Ammon's horn (tissue), 1 donor: ENCODE results near the gene PAPSS2.

Experiments
- DNase-seq: peaks from one replicate; pipeline ENCODE4 v3.0.0-alpha.2; 2016; ENCODE audit warnings: low spot score

PAPSS2 gene

GRCh38 chr10:87750817-87751216 lies 91.1 kb downstream of the PAPSS2 start:
- no peak for DNase-seq

- DNase-seq, result no peak
Measured at GRCh38 chr10:87751274-87751673, 91.6 kb downstream of the PAPSS2 start.

- DNase-seq, result no peak
Measured at GRCh38 chr10:87752566-87752965, 92.9 kb downstream of the PAPSS2 start.

GRCh38 chr10:87753995-87754866 lies 94.6 kb downstream of the PAPSS2 start:
- DNase-seq, result no peak

- DNase-seq, result no peak
Measured at GRCh38 chr10:87757685-87758084, 98.0 kb downstream of the PAPSS2 start.

GRCh38 chr10:87759551-87759950 lies 99.9 kb downstream of the PAPSS2 start:
- DNase-seq, result no peak

GRCh38 chr10:87760195-87760905 lies 100.7 kb downstream of the PAPSS2 start:
- no peak for DNase-seq

GRCh38 chr10:87761153-87761552 lies 101.5 kb downstream of the PAPSS2 start:
- DNase-seq, result no peak

- DNase-seq, result no peak
Measured at GRCh38 chr10:87761892-87762291, 102.2 kb downstream of the PAPSS2 start.

GRCh38 chr10:87763086-87763861 lies 103.6 kb downstream of the PAPSS2 start:
- no peak for DNase-seq

GRCh38 chr10:87764072-87764934 lies 104.6 kb downstream of the PAPSS2 start:
- no peak for DNase-seq

GRCh38 chr10:87765666-87766376 lies 106.1 kb downstream of the PAPSS2 start:
- no peak for DNase-seq

GRCh38 chr10:87767253-87767652 lies 107.6 kb downstream of the PAPSS2 start:
- no peak for DNase-seq

GRCh38 chr10:87771871-87772500 lies 112.3 kb downstream of the PAPSS2 start:
- no peak for DNase-seq

- DNase-seq, result no peak
Measured at GRCh38 chr10:87775766-87776165, 116.1 kb downstream of the PAPSS2 start.

- DNase-seq, result no peak
Measured at GRCh38 chr10:87776328-87776727, 116.7 kb downstream of the PAPSS2 start.

- no peak for DNase-seq
Measured at GRCh38 chr10:87781545-87781944, 121.9 kb downstream of the PAPSS2 start.

GRCh38 chr10:87782721-87783120 lies 123.0 kb downstream of the PAPSS2 start:
- no peak for DNase-seq

- no peak for DNase-seq
Measured at GRCh38 chr10:87786421-87786820, 126.7 kb downstream of the PAPSS2 start.

GRCh38 chr10:87790185-87790584 lies 130.5 kb downstream of the PAPSS2 start:
- DNase-seq, result no peak
